ENCODE results near the gene OTUD3. TPM values are rescaled to one million over a fixed set of nuclear protein-coding genes. Genes with fewer than 3 reads are reported as not detected.

OTUD3 gene
- total and polyA plus RNA-seq, 9 of the 15 experiments (the other 6 are each of a cell fraction or from before 2014, with no cell fraction given), result 2.0 to 16.6 (median 11.0) TPM

DNA sequence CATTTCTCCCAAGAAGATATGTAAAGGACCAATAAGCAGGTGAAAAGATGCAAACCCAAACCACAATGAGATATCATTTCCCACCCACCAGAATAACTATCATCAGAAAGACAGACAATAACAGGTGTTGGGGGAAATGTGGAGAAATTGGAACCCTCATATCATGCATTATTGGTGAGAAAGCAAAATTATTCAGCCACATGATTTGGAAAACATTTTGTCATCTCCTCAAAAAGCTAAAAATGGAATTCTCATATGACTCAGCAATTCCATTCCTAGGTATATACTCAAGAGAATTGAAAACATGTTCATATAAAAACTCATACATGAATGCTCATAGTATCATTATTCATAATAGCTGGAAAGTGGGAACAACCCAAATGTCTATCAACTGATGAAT lies 42.0 kb upstream of the OTUD3 start (continued):
- TF ChIP-seq NFE2L1 (tag; IDR thresholded peaks at IDR 0.05; ENCODE audit: borderline replicate concordance, low read depth) (peak; percentile 88), KLF6 (CRISPR knock-in tag; IDR thresholded peaks at IDR 0.05; ENCODE audit: borderline replicate concordance) (no peak), MAFK (IDR thresholded peaks at IDR 0.05; ENCODE audit: low read length) (peak; percentile 34; the same call in 1 of the 2 replicates), POLR2H (tag; IDR thresholded peaks at IDR 0.05; ENCODE audit: low read depth) (no peak), ADNP (tag; IDR thresholded peaks at IDR 0.05) (no peak), MTA2 (IDR thresholded peaks at IDR 0.05; ENCODE audit: low read depth) (no peak), NFE2 (IDR thresholded peaks at IDR 0.05; ENCODE audit: low read depth) (peak; percentile 73), MEF2D (tag; conservative IDR thresholded peaks at IDR 0.05; ENCODE audit: low read depth) (0 out of 2 replicates have a peak, but pooled peaks have one; percentile 5)
- TF ChIP-seq, protein P1, sequence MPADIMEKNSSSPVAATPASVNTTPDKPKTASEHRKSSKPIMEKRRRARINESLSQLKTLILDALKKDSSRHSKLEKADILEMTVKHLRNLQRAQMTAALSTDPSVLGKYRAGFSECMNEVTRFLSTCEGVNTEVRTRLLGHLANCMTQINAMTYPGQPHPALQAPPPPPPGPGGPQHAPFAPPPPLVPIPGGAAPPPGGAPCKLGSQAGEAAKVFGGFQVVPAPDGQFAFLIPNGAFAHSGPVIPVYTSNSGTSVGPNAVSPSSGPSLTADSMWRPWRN (IDR thresholded peaks at IDR 0.05; ENCODE audit: low read depth), result no peak

DNA sequence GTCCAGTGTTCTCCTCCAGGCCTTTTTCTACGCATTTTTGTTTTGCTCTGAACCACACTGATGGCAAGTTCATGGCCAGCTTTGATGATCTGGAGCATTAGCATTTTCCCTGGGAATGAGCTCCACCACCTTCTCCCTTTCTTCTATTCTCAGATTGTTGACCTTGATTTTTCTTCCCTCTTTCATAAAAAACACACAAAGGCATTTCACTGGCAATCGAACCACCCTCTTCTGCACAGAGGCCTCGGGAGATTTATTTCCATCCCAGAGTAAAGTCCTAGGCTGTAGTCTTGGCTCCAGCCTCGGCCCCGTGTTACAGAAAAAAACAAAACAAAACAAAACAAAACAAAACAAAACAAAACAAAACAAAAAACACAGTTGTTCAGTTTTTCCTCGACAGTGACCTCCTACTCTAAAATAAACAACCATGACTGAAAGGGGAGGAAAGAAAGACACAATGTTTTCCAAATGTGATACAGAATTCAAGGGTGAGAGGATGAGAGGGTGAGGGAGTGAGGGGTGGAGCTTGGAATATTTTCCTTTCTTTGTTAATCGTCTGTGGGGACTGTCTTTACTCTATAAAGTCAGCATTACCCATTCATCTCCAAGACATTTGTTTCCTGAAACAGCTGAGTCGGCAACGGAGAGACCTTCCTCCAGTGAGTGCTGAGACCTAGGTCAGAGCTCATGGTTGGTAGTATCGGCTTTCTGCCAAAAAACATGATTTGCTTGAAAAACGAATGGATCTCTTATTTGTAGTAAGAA lies 37.3 kb upstream of the OTUD3 start:
- Histone ChIP-seq H3K9me3 (replicated peaks; ENCODE audit: control insufficient read depth, insufficient read depth, low read depth, low read length) (no peaks in the 10 kb centered on the region), H3K9me1 (ENCODE audit: control insufficient read depth, insufficient read depth, low read length) (no peaks in the 10 kb centered on the region), H3K27me3 (ENCODE audit: control insufficient read depth in 2 of 2, insufficient read depth in 2 of 2, low read length in 2 of 2) (peaks cover 26 to 43% of the 10 kb centered on the region in 2 experiments), H3K27ac (ENCODE audit: extremely low read depth, low read depth, low read length) (no peak overlapping the region), H3K36me3 (ENCODE audit: control insufficient read depth, insufficient read depth, low read length) (no peaks in the 10 kb centered on the region), H3K79me2 (ENCODE audit: control insufficient read depth, insufficient read depth, low read length) (no peaks in the 10 kb centered on the region), H2AFZ (ENCODE audit: low read depth, low read length) (no peak overlapping the region), H4K20me1 (replicated peaks; ENCODE audit: control insufficient read depth, insufficient read depth, low read length) (no peaks in the 10 kb centered on the region), H3K9ac (ENCODE audit: insufficient read depth in 1 of 2, low read depth in 2 of 2, low read length in 2 of 2) (no peak overlapping the region), H3K4me1 (replicated peaks in 1 of 2; ENCODE audit: control insufficient read depth in 2 of 2, insufficient read depth in 2 of 2, low read length in 2 of 2) (no peaks in the 10 kb centered on the region; a peak in 1 of 5 replicates), H3K4me2 (ENCODE audit: insufficient read depth, low read length) (no peak overlapping the region), H3K4me3 (no peak overlapping the region)
- in situ Hi-C loops (cut with MboI) (no loop called here), intact Hi-C loops (cut with micrococcal nuclease) (no loop called here)
- ChIA-PET POLR2A (interaction anchor here (0.6 to 1.5 kb wide), 2 partner anchors 25 to 55 kb away, joined by 3 to 4 read pairs; no protein-coding TSS in a partner anchor), CTCF (ENCODE audit: low intra/inter-chr PET ratio) (no interaction called here)
- DNase-seq (ENCODE audit: extremely low read depth in 1 of 4, low spot score in 3 of 4), result no peak
- no peak for FAIRE-seq
- no peak for ATAC-seq
- BruUV-seq (replicated peaks), result no TSS peak
- 1% methylated on average over 11 of the region's 11 CpGs for WGBS (ENCODE audit: insufficient coverage, low coverage, missing lambda C conversion rate)
- TF ChIP-seq BMI1 (IDR thresholded peaks at IDR 0.05; ENCODE audit: low read length) (no peak), ETV6 (IDR thresholded peaks at IDR 0.05; ENCODE audit: borderline replicate concordance in 1 of 2, low read depth in 2 of 2, low read length in 1 of 2) (no peak), ETV6 (CRISPR knock-in tag; IDR thresholded peaks at IDR 0.05; ENCODE audit: borderline replicate concordance) (no peak), MAFG (tag; conservative IDR thresholded peaks at IDR 0.05) (peak; percentile 42; the same call in 1 of the 2 replicates), ETV5 (CRISPR knock-in tag; IDR thresholded peaks at IDR 0.05; ENCODE audit: low read depth) (no peak), RCOR1 (IDR thresholded peaks at IDR 0.05; ENCODE audit: borderline replicate concordance in 1 of 2, low read depth in 2 of 2, low read length in 2 of 2) (no peak)
- TF ChIP-seq, protein P2, sequence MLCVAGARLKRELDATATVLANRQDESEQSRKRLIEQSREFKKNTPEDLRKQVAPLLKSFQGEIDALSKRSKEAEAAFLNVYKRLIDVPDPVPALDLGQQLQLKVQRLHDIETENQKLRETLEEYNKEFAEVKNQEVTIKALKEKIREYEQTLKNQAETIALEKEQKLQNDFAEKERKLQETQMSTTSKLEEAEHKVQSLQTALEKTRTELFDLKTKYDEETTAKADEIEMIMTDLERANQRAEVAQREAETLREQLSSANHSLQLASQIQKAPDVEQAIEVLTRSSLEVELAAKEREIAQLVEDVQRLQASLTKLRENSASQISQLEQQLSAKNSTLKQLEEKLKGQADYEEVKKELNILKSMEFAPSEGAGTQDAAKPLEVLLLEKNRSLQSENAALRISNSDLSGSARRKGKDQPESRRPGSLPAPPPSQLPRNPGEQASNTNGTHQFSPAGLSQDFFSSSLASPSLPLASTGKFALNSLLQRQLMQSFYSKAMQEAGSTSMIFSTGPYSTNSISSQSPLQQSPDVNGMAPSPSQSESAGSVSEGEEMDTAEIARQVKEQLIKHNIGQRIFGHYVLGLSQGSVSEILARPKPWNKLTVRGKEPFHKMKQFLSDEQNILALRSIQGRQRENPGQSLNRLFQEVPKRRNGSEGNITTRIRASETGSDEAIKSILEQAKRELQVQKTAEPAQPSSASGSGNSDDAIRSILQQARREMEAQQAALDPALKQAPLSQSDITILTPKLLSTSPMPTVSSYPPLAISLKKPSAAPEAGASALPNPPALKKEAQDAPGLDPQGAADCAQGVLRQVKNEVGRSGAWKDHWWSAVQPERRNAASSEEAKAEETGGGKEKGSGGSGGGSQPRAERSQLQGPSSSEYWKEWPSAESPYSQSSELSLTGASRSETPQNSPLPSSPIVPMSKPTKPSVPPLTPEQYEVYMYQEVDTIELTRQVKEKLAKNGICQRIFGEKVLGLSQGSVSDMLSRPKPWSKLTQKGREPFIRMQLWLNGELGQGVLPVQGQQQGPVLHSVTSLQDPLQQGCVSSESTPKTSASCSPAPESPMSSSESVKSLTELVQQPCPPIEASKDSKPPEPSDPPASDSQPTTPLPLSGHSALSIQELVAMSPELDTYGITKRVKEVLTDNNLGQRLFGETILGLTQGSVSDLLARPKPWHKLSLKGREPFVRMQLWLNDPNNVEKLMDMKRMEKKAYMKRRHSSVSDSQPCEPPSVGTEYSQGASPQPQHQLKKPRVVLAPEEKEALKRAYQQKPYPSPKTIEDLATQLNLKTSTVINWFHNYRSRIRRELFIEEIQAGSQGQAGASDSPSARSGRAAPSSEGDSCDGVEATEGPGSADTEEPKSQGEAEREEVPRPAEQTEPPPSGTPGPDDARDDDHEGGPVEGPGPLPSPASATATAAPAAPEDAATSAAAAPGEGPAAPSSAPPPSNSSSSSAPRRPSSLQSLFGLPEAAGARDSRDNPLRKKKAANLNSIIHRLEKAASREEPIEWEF (CRISPR knock-in tag; IDR thresholded peaks at IDR 0.05), result no peak
